ENCODE measurements around the gene TIAM2. TPM values are rescaled to one million over a fixed set of nuclear protein-coding genes. Genes with fewer than 3 reads are reported as not detected.

TIAM2 gene
- total RNA-seq, 1 donor from 2014 or later: 3.7 TPM

DNA sequence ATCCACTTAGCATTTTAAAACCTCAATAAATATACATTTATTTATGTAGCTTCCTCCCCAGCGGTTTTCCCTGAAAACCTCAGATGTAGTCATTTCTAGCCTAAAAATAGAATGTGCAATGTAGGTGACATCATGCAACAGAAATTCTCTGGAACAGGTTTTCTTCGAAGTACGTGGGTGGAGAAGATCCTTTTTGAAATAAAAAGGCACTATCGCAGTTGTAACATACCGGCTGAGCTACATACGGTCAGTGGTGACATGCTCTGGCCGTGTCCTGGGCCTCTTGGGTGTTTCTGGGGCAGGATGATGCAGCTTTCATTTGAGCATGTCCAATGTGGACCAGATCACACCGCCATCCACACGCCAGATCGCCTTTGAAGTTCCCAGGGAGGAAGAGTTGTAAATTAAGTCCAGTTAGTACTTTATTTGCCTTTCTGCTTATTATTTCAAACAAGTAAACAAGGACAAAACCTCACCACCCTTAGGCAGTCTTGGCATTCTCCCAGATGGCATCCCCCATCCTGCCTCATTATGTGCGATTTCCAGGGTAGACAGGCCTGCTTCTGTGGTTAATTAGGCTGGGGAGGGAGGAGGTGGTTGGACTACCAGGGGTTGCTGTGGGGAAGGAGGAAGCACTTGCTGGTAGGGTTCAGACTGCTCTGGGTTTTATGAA lies 159.2 kb downstream of the TIAM2 start:
- no peak overlapping the region for H3K4me3 ChIP-seq
- H3K9me3 ChIP-seq: no peaks in the 10 kb centered on the region
- TF ChIP-seq, protein P1, sequence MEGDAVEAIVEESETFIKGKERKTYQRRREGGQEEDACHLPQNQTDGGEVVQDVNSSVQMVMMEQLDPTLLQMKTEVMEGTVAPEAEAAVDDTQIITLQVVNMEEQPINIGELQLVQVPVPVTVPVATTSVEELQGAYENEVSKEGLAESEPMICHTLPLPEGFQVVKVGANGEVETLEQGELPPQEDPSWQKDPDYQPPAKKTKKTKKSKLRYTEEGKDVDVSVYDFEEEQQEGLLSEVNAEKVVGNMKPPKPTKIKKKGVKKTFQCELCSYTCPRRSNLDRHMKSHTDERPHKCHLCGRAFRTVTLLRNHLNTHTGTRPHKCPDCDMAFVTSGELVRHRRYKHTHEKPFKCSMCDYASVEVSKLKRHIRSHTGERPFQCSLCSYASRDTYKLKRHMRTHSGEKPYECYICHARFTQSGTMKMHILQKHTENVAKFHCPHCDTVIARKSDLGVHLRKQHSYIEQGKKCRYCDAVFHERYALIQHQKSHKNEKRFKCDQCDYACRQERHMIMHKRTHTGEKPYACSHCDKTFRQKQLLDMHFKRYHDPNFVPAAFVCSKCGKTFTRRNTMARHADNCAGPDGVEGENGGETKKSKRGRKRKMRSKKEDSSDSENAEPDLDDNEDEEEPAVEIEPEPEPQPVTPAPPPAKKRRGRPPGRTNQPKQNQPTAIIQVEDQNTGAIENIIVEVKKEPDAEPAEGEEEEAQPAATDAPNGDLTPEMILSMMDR (IDR thresholded peaks at IDR 0.05): no peak
- intact Hi-C loops (cut with DNase I): no loop called here
- no peaks in the 10 kb centered on the region for H3K36me3 ChIP-seq
- no peak for DNase-seq (ENCODE audit: low spot score in 2 of 2)
- H3K27ac ChIP-seq: no peak overlapping the region
- H3K4me1 ChIP-seq: peaks cover 0 to 14% of the 10 kb centered on the region in 2 donors
- no peaks in the 10 kb centered on the region for H3K27me3 ChIP-seq

DNA sequence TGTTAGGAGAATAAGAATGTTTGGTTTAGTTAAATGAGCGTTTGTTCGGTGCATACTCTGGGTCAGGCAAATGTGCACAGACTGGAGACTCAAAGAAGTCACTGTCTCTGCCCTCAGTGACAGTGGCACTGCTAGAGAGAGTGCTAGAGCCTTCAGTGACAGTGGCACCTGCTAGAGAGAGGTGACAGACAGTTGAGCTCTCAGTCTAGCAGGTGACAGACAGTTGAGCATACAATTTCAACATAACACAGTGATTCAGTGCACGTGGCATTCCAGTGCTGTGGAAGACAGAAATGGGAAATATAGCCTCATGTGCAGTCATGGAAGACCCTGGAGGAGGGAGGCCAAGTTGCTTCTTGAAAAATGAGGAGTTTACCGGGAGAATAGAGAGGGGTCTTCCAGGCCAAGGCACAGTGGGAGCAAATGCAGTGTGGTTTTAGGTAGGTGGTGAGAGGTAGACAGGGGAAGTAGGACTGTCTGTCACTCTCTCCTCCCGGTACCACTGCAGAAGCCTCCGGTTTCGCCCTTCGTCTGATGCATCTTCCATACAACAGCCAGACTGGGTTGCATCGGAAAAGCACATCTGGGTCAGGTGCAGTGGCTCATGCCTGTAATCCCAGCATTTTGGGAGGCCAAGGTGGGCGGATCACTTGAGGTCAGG lies 160.8 kb downstream of the TIAM2 start:
- Histone ChIP-seq H3K4me1 (peaks cover 0 to 14% of the 10 kb centered on the region in 2 donors), H3K4me3 (no peak overlapping the region), H3K27me3 (no peaks in the 10 kb centered on the region), H3K27ac (no peak overlapping the region), H3K36me3 (no peaks in the 10 kb centered on the region), H3K9me3 (no peaks in the 10 kb centered on the region)
- TF ChIP-seq, protein P1 (IDR thresholded peaks at IDR 0.05): no peak
- intact Hi-C loops (cut with DNase I): no loop called here
- DNase-seq (ENCODE audit: low spot score in 2 of 2): no peak

DNA sequence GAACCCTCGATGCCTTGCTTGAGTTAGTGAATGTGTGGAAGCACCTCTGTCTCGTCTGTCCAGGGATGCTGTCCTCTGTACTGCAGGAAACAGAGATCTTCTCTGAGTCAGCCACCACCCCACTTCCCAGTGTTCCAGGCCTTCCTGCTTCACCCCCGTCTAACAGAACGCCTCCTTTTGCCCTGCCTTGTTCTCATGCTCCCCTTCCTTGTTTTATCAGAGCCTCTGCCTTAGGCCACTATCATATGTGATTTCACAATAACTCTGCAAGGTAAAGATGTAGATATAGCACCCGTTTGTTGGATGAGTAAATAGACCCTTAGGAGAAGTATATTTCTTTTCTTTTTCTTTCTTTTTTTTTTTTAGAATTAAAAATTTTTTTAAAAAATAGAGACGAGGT lies 162.0 kb downstream of the TIAM2 start:
- H3K27me3 ChIP-seq: no peaks in the 10 kb centered on the region

DNA sequence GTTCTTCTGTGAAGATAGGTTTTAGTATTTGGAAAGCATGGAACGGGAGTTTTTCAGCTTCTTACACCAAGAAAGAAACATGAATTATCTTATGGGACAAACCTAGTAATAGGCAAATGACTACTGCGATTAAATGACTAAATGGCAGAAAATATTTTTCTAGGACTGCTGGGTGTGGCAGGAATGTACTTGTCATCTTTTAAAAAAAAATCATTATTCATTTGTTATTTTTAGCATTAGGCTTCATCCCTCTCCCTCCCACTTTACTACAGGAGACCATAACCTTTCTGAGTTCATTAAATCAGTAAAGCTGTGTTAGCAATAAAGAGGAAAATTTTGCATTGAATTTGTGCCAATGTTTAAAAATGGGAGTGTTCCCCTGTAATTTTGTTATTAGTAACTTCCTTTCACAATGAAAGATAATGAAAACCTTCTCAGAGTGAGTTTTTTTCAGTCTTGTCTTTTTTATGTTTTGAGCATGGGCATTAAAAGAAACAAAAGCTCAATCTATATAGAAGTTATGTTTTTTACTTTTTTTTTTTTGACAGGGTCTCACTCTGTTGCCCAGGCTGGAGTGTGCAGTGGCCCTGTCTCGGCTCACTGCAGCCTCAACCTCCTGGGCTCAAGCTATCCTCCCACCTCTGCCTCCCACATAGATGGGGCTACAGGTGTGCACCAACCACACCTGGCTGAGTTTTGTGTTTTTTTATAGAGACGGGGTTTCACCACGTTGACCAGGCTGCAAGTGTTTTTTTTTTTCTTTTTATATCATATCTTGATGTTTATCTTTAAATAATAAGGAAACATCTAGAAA lies 163.1 kb downstream of the TIAM2 start:
- H3K4me3 ChIP-seq: no peak overlapping the region
- H3K4me1 ChIP-seq: peaks cover 0 to 14% of the 10 kb centered on the region in 2 donors
- H3K9me3 ChIP-seq: no peaks in the 10 kb centered on the region
- peak overlapping the region in 1 of 2 donors; percentile 31 for H3K27ac ChIP-seq
- H3K36me3 ChIP-seq: no peaks in the 10 kb centered on the region
- no peak for DNase-seq (ENCODE audit: low spot score in 2 of 2)
- H3K27me3 ChIP-seq: no peaks in the 10 kb centered on the region
- TF ChIP-seq, protein P1 (IDR thresholded peaks at IDR 0.05): no peak
- intact Hi-C loops (cut with DNase I): no loop called here

More for the DNA sequence above, 162.0 kb downstream of the TIAM2 start:
- peaks cover 0 to 14% of the 10 kb centered on the region in 2 donors for H3K4me1 ChIP-seq
- H3K36me3 ChIP-seq: no peaks in the 10 kb centered on the region
- no peak overlapping the region for H3K4me3 ChIP-seq
- TF ChIP-seq, protein P1 (IDR thresholded peaks at IDR 0.05): no peak
- intact Hi-C loops (cut with DNase I): no loop called here
- H3K27ac ChIP-seq: no peak overlapping the region
- H3K9me3 ChIP-seq: no peaks in the 10 kb centered on the region
- DNase-seq (ENCODE audit: low spot score in 2 of 2): no peak

DNA sequence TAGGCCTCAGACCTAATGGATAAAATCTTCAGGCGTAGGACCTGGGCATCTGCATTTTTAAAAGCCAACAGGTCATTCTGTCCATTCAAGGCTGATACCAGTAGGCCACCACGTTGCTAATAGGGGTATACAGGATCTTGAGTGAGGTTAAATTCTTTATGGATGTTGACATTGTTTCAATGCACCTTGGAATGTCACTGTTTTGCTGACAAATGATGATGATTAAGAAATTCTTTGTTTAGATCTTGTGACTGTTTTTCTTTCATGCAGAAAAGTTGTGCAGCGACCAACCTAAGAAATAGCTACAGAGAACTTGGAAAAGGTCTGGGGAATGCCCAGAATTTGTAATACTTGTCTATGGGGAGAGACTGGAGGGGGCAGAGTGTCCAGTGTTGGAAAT lies 167.6 kb downstream of the TIAM2 start:
- Histone ChIP-seq H3K4me1 (peaks cover 0 to 4% of the 10 kb centered on the region in 2 donors), H3K4me3 (no peak overlapping the region), H3K27me3 (no peaks in the 10 kb centered on the region), H3K27ac (no peak overlapping the region), H3K9me3 (no peaks in the 10 kb centered on the region), H3K36me3 (no peaks in the 10 kb centered on the region)
- TF ChIP-seq, protein P1 (IDR thresholded peaks at IDR 0.05): no peak
- no peak for DNase-seq (ENCODE audit: low spot score in 2 of 2)
- intact Hi-C loops (cut with DNase I): no loop called here

All from ascending aorta (tissue), 2 donors.